ENCODE results near the gene MAP2K7. TPM values are rescaled to one million over a fixed set of nuclear protein-coding genes. Genes with fewer than 3 reads are reported as not detected.

The MAP2K7 gene
- total RNA-seq, 1 experiment from 2014 or later, result 54.0 TPM

GRCh38 chr19:7914099-7914498 is 10.4 kb downstream of the MAP2K7 start:
- Histone ChIP-seq H3K4me3 (no peak overlapping the region), H3K4me1 (replicated peaks; ENCODE audit: insufficient read depth) (peaks cover 5% of the 10 kb centered on the region), H3K4me2 (no peak overlapping the region), H3K27me3 (ENCODE audit: insufficient read depth, low read depth) (peaks cover 19% of the 10 kb centered on the region), H2AFZ (no peak overlapping the region), H3K36me3 (ENCODE audit: low read depth) (0 out of 2 replicates have a peak, but pooled peaks cover 7% of the 10 kb centered on the region), H3K79me2 (ENCODE audit: low read depth) (no peaks in the 10 kb centered on the region; the same call in 1 of the 2 replicates), H3K9me3 (ENCODE audit: insufficient read depth, low read depth) (no peaks in the 10 kb centered on the region), H3K27ac (no peak overlapping the region), H3F3A (ENCODE audit: insufficient read depth, low read depth) (peaks cover 22% of the 10 kb centered on the region; the same call in 1 of the 2 replicates), H3K9me2 (ENCODE audit: insufficient read depth) (no peaks in the 10 kb centered on the region), H4K20me1 (ENCODE audit: insufficient read depth) (peaks cover 25% of the 10 kb centered on the region)
- TF ChIP-seq EZH2 (IDR thresholded peaks at IDR 0.05; ENCODE audit: low read depth) (no peak), CTCF (conservative IDR thresholded peaks at IDR 0.05) (no peak)
- ChIA-PET CTCF (no interaction called here), POLR2A (ENCODE audit: unreplicated experiment) (interaction anchor here (0.6 kb wide), 1 partner anchor 15 kb away, joined by 3 read pairs; no protein-coding TSS in a partner anchor)
- no TSS peak for BruUV-seq (replicated peaks)
- intact Hi-C loops (cut with micrococcal nuclease; ENCODE audit: unreplicated experiment), result no loop called here
- DNase-seq, result no peak

GRCh38 chr19:7914598-7915045 is 10.9 kb downstream of the MAP2K7 start, which contains the start of gene TGFBR3L:
Gene TGFBR3L, plus strand, starts transcription at chr19:7914830.
- H3K4me2 ChIP-seq, result peak within 1 kb of the TSS; percentile 88
- ChIA-PET CTCF (no interaction called here), POLR2A (ENCODE audit: unreplicated experiment) (interaction anchor here (0.6 kb wide), 1 partner anchor 14 kb away, joined by 3 read pairs; no protein-coding TSS in a partner anchor)
- H3K9me3 ChIP-seq (ENCODE audit: insufficient read depth, low read depth), result no peaks in the 10 kb centered on the region
- H3K36me3 ChIP-seq (ENCODE audit: low read depth), result 0 out of 2 replicates have a peak, but pooled peaks cover 7% of the 10 kb centered on the region
- DNase-seq, result no peak
- H3K27ac ChIP-seq, result no peak within 1 kb of the TSS
- H3K4me3 ChIP-seq, result no peak within 1 kb of the TSS
- TF ChIP-seq CTCF (conservative IDR thresholded peaks at IDR 0.05), result no peak
- no peak for TF ChIP-seq EZH2 (IDR thresholded peaks at IDR 0.05; ENCODE audit: low read depth)
- no peaks in the 10 kb centered on the region for H3K79me2 ChIP-seq (ENCODE audit: low read depth)
- no peak within 1 kb of the TSS for H2AFZ ChIP-seq
- peaks cover 19% of the 10 kb centered on the region for H3K27me3 ChIP-seq (ENCODE audit: insufficient read depth, low read depth)
- H3K9me2 ChIP-seq (ENCODE audit: insufficient read depth), result no peaks in the 10 kb centered on the region
- intact Hi-C loops (cut with micrococcal nuclease; ENCODE audit: unreplicated experiment), result no loop called here
- peaks cover 27% of the 10 kb centered on the region; the same call in 1 of the 2 replicates for H3F3A ChIP-seq (ENCODE audit: insufficient read depth, low read depth)
- H4K20me1 ChIP-seq (ENCODE audit: insufficient read depth), result peaks cover 19% of the 10 kb centered on the region; the same call in 1 of the 2 replicates
- BruUV-seq (replicated peaks), result no TSS peak
- H3K4me1 ChIP-seq (replicated peaks; ENCODE audit: insufficient read depth), result peaks cover 10% of the 10 kb centered on the region

GRCh38 chr19:7915250-7916102 is 11.8 kb downstream of the MAP2K7 start:
- DNase-seq, result no peak
- H3F3A ChIP-seq (ENCODE audit: insufficient read depth, low read depth), result peaks cover 30% of the 10 kb centered on the region; the same call in 1 of the 2 replicates
- H3K36me3 ChIP-seq (ENCODE audit: low read depth), result 0 out of 2 replicates have a peak, but pooled peaks cover 4% of the 10 kb centered on the region
- peaks cover 15% of the 10 kb centered on the region; the same call in 1 of the 2 replicates for H4K20me1 ChIP-seq (ENCODE audit: insufficient read depth)
- no peaks in the 10 kb centered on the region for H3K9me2 ChIP-seq (ENCODE audit: insufficient read depth)
- no TSS peak for BruUV-seq (replicated peaks)
- peaks cover 19% of the 10 kb centered on the region for H3K27me3 ChIP-seq (ENCODE audit: insufficient read depth, low read depth)
- no peak overlapping the region for H2AFZ ChIP-seq
- no peak for TF ChIP-seq CTCF (conservative IDR thresholded peaks at IDR 0.05)
- TF ChIP-seq EZH2 (IDR thresholded peaks at IDR 0.05; ENCODE audit: low read depth), result no peak
- ChIA-PET POLR2A (ENCODE audit: unreplicated experiment) (no interaction called here), CTCF (no interaction called here)
- intact Hi-C loops (cut with micrococcal nuclease; ENCODE audit: unreplicated experiment), result no loop called here
- H3K4me2 ChIP-seq, result peak overlapping the region; percentile 88
- peaks cover 13% of the 10 kb centered on the region for H3K4me1 ChIP-seq (replicated peaks; ENCODE audit: insufficient read depth)
- no peaks in the 10 kb centered on the region for H3K9me3 ChIP-seq (ENCODE audit: insufficient read depth, low read depth)
- H3K79me2 ChIP-seq (ENCODE audit: low read depth), result no peaks in the 10 kb centered on the region
- no peak overlapping the region; the same call in 1 of the 2 replicates for H3K4me3 ChIP-seq
- no peak overlapping the region for H3K27ac ChIP-seq
